K562 (cell line): Measurements from ENCODE around the gene MCC. TPM values are rescaled to one million over a fixed set of nuclear protein-coding genes. Genes with fewer than 3 reads are reported as not detected.

ENCODE experiments used
- ATAC-seq: fragments of 200-7000 bp; cut with Tn5 transposase; 3 replicates; pipeline ENCODE4 v1.9.1; 2020; ENCODE audit warnings: moderate library complexity
- BruUV-seq: library from RNA; stranded (reverse); fragments of 400-500 nt; replicated peaks from 2 replicates; lab custom pipeline; 2021; lab: Mats Ljungman, UMichigan
- CTCF ChIA-PET: fragments of 300-600 bp; formaldehyde crosslinking; extraction: SDS; loops from one replicate; lab custom pipeline; 2021; ENCODE audit warnings: low intra/inter-chr PET ratio; lab: Yijun Ruan, JAX
- POLR2A ChIA-PET: fragments of 300-600, 350-650 bp; sonication (Branson Sonifier 250); formaldehyde crosslinking; extraction: SDS; loops from one replicate; lab custom pipeline; 2021; ENCODE audit warnings: antibody characterized with exemption, inconsistent platforms; lab: Yijun Ruan, JAX
- DNase-seq, 4 experiments: peaks; one replicate each; pipeline versions ENCODE4 v3.0.0 to v3.0.0-alpha.2; 2011 to 2018; ENCODE audit warnings: low spot score in 3 of 4, mixed read lengths in 3 of 4; ENCODE audit errors: extremely low read depth in 1 of 4
- FAIRE-seq: peaks from 2 replicates; lab custom pipeline; 2011; peaks lifted over from hg19 to GRCh38; lab: Jason Lieb, UNC
- H2AFZ ChIP-seq: 2 replicates; pipeline ENCODE4 v1.6.0; 2011; ENCODE audit warnings: low read depth, low read length, control low read depth, inconsistent platforms
- H3K27ac ChIP-seq: fragments of 200-600 bp; 3 replicates; pipeline ENCODE4 v1.8.0; 2011; ENCODE audit warnings: low read depth, mild to moderate bottlenecking, control low read depth, inconsistent platforms, low read length, moderate library complexity, mixed read lengths; ENCODE audit errors: extremely low read depth
- H3K27me3 ChIP-seq, 2 experiments: fragments of 300-600 bp in 1 of 2; 2 replicates in 1 of 2; 3 replicates in 1 of 2; pipeline versions ENCODE4 v1.6.0 to v1.8.0; 2011; ENCODE audit warnings: inconsistent platforms in 2 of 2, low read length in 2 of 2, mild to moderate bottlenecking in 1 of 2, mixed read lengths in 1 of 2, moderate library complexity in 1 of 2; ENCODE audit not compliant: control insufficient read depth in 2 of 2, insufficient read depth in 2 of 2
- H3K36me3 ChIP-seq: fragments of 300-600 bp; 3 replicates; pipeline ENCODE4 v1.8.0; 2011; ENCODE audit warnings: mild to moderate bottlenecking, low read length, inconsistent platforms; ENCODE audit not compliant: control insufficient read depth, insufficient read depth
- H3K4me1 ChIP-seq, 2 experiments: fragments of 200-600 bp in 1 of 2; replicated peaks in 1 of 2; 2 replicates in 1 of 2; 3 replicates in 1 of 2; pipeline versions ENCODE4 v1.5.1 to v1.8.0; 2011; ENCODE audit warnings: inconsistent platforms in 2 of 2, low read length in 2 of 2, mild to moderate bottlenecking in 1 of 2, mixed read lengths in 1 of 2, moderate library complexity in 1 of 2; ENCODE audit not compliant: control insufficient read depth in 2 of 2, insufficient read depth in 2 of 2
- H3K4me2 ChIP-seq: 2 replicates; pipeline ENCODE4 v1.6.1; 2011; ENCODE audit warnings: low read length, control low read depth, inconsistent platforms, mixed read lengths; ENCODE audit not compliant: insufficient read depth
- H3K4me3 ChIP-seq: fragments of 200-600 bp; sonication (generic), shearing (Covaris generic); 2 replicates; pipeline ENCODE4 v1.5.1; 2016; ENCODE audit warnings: control low read depth, inconsistent platforms
- H3K79me2 ChIP-seq: fragments of 200-600 bp; 3 replicates; pipeline ENCODE4 v1.8.0; 2011; ENCODE audit warnings: low read length, inconsistent platforms; ENCODE audit not compliant: control insufficient read depth, insufficient read depth
- H3K9ac ChIP-seq, 2 experiments: 2 replicates each; pipeline versions ENCODE4 v1.6.0 to v1.6.1; 2011; ENCODE audit warnings: low read depth in 2 of 2, low read length in 2 of 2, control low read depth in 1 of 2, inconsistent platforms in 1 of 2, mild to moderate bottlenecking in 1 of 2, mixed read lengths in 1 of 2; ENCODE audit not compliant: insufficient read depth in 1 of 2
- H3K9me1 ChIP-seq: one replicate; pipeline ENCODE4 v1.6.0; 2011; ENCODE audit warnings: inconsistent platforms, mild to moderate bottlenecking, low read length, moderate library complexity; ENCODE audit not compliant: control insufficient read depth, insufficient read depth
- H3K9me3 ChIP-seq: replicated peaks from 2 replicates; pipeline ENCODE4 v1.5.1; 2011; ENCODE audit warnings: low read depth, low read length, inconsistent platforms; ENCODE audit not compliant: control insufficient read depth, insufficient read depth
- H4K20me1 ChIP-seq: replicated peaks from 2 replicates; pipeline ENCODE4 v1.6.1; 2011; ENCODE audit warnings: low read length, inconsistent platforms, mixed read lengths; ENCODE audit not compliant: control insufficient read depth, insufficient read depth
- BDP1 ChIP-seq: IDR thresholded peaks from 3 replicates; pipeline ENCODE4 v1.6.1; 2011; ENCODE audit not compliant: insufficient read length, insufficient read depth
- GTF2E2 ChIP-seq: fragments of 200-800 bp; sonication (Bioruptor generic); IDR thresholded peaks from 2 replicates; pipeline ENCODE4 v1.6.1; 2016; ENCODE audit warnings: missing genetic modification characterization, missing compliant biosample characterization
- HBP1 ChIP-seq: fragments of 450-650 bp; formaldehyde crosslinking; IDR thresholded peaks from 2 replicates; pipeline ENCODE4 v1.4.0; 2022; ENCODE audit warnings: missing genetic modification characterization
- HNRNPL ChIP-seq: fragments of 200-400 bp; formaldehyde crosslinking; IDR thresholded peaks from 2 replicates; pipeline ENCODE4 v1.6.1; 2017; ENCODE audit warnings: low read depth, mild to moderate bottlenecking, low read length
- MBD1 ChIP-seq: fragments of 250-450 bp; sonication (Bioruptor Pico); IDR thresholded peaks from 2 replicates; pipeline ENCODE4 v1.8.0; 2022; ENCODE audit warnings: inconsistent platforms
- NBN ChIP-seq: fragments of 450-650 bp; IDR thresholded peaks from 2 replicates; pipeline ENCODE4 v1.6.1; 2016; ENCODE audit warnings: low read depth, mild to moderate bottlenecking
- NFYB ChIP-seq: IDR thresholded peaks from 2 replicates; pipeline ENCODE4 v1.6.1; 2011; ENCODE audit warnings: mild to moderate bottlenecking, moderate library complexity; ENCODE audit not compliant: insufficient read length; ENCODE audit errors: extremely low read depth
- PHTF2 ChIP-seq: fragments of 250-450 bp; sonication (Bioruptor Pico); IDR thresholded peaks from 2 replicates; pipeline ENCODE4 v1.5.0; 2021; ENCODE audit warnings: mild to moderate bottlenecking
- POLR3G ChIP-seq: IDR thresholded peaks from 2 replicates; pipeline ENCODE4 v1.6.1; 2011; ENCODE audit not compliant: insufficient read length, insufficient replicate concordance; ENCODE audit errors: extremely low read depth
- RAD21 ChIP-seq, 2 experiments: fragments of 250-450 bp in 1 of 2; fragments of 450-650 bp in 1 of 2; sonication (Bioruptor Pico) in 1 of 2; formaldehyde crosslinking in 1 of 2; IDR thresholded peaks in 1 of 2; conservative IDR thresholded peaks in 1 of 2; 2 replicates each; pipeline versions ENCODE4 v1.4.0 to v1.8.0; 2020 to 2022; ENCODE audit warnings: mild to moderate bottlenecking in 2 of 2, moderate library complexity in 1 of 2
- RUNX1 ChIP-seq: sonication (generic); IDR thresholded peaks from 2 replicates; pipeline ENCODE4 v1.6.1; 2016; ENCODE audit warnings: antibody characterized with exemption, low read depth
- SOX6 ChIP-seq: fragments of 450-650 bp; IDR thresholded peaks from 2 replicates; pipeline ENCODE4 v1.6.1; 2014; ENCODE audit warnings: mild to moderate bottlenecking
- TARDBP ChIP-seq: fragments of 450-650 bp; IDR thresholded peaks from 2 replicates; pipeline ENCODE4 v1.6.1; 2016
- XRCC4 ChIP-seq: IDR thresholded peaks from one replicate; pipeline ENCODE4 v1.6.1; 2011; ENCODE audit not compliant: insufficient read depth, insufficient read length; ENCODE audit errors: extremely low read depth
- ZC3H11A ChIP-seq: IDR thresholded peaks from 2 replicates; pipeline ENCODE4 v1.6.1; 2012; ENCODE audit warnings: low read depth, low read length, improper control_type of control experiment
- ZNF384 ChIP-seq: IDR thresholded peaks from 2 replicates; pipeline ENCODE4 v1.6.1; 2012; ENCODE audit warnings: low read depth, low read length, improper control_type of control experiment
- ZNF561 ChIP-seq: fragments of 450-650 bp; formaldehyde crosslinking; conservative IDR thresholded peaks from 2 replicates; pipeline ENCODE4 v1.4.0; 2020; ENCODE audit warnings: mild to moderate bottlenecking, moderate library complexity
- WGBS: fragments of 100-300 bp; shearing (Covaris generic); methylation state at CpG from one replicate; pipeline ENCODE4 v1.1.6; 2016; ENCODE audit warnings: low coverage, mixed read lengths; ENCODE audit not compliant: insufficient coverage; ENCODE audit errors: missing lambda C conversion rate; 5-methylcytosine and 5-hydroxymethylcytosine counted together
- in situ Hi-C: fragments of 300-500 bp; cut with MboI; formaldehyde crosslinking; loops from 4 replicates; pipeline ENCODE4 v1.15.0; 2018; ENCODE audit warnings: inconsistent platforms, mixed read lengths
- intact Hi-C: fragments of 100-400 bp; cut with micrococcal nuclease; formaldehyde crosslinking; loops from 2 replicates; pipeline ENCODE4 v1.14.2; 2022
- polyA plus RNA-seq, 8 experiments: library from polyadenylated mRNA; depleted of rRNA in 4 of 8; stranded (reverse) in 5 of 8; unstranded in 3 of 8; fragments of >200 nt; fragmentation: Nextera tagmentation in 2 of 8; fragmentation: Illumina TruSeq in 1 of 8; extraction: Ambion mirVana in 2 of 8; extraction: Trizol in 1 of 8; gene quantifications; 2 replicates each; pipeline versions ENCODE4 v1.2.1 to v1.2.3, GENCODE V29; 2011 to 2014; ENCODE audit warnings: inconsistent platforms in 1 of 8, missing spikeins in 1 of 8
- total RNA-seq, 7 experiments: library from RNA; depleted of rRNA in 6 of 7; stranded (reverse); fragments of >200 nt in 6 of 7; fragmentation: Illumina TruSeq in 2 of 7; extraction: Trizol in 2 of 7; gene quantifications; 2 replicates each; pipeline versions ENCODE4 v1.2.1 to v1.2.3, GENCODE V29; 2011 to 2021; ENCODE audit warnings: low replicate concordance in 1 of 7
- TF ChIP-seq, protein P1 (sequence below): fragments of 450-650 bp; formaldehyde crosslinking; IDR thresholded peaks from 2 replicates; pipeline ENCODE4 v1.4.0; 2020; ENCODE audit warnings: mild to moderate bottlenecking, moderate library complexity

Gene MCC
- total and polyA plus RNA-seq, 9 of the 15 experiments (the other 6 are each of a cell fraction or from before 2014, with no cell fraction given) = 0.04 to 0.24 (median 0.06) TPM; not detected in 1

- H3K27ac ChIP-seq = no peak overlapping the region
- H3K79me2 ChIP-seq = no peaks in the 10 kb centered on the region
- H3K9ac ChIP-seq = no peak overlapping the region
- H3K4me3 ChIP-seq = no peak overlapping the region
- TF ChIP-seq MBD1 (CRISPR knock-in tag) = no peak
- no peak for TF ChIP-seq RAD21 (CRISPR knock-in tag; conservative IDR thresholded peaks at IDR 0.05 in 1 of 2, IDR thresholded peaks at IDR 0.05 in 1 of 2)
- no peak for TF ChIP-seq ZNF384
- TF ChIP-seq, protein P1, sequence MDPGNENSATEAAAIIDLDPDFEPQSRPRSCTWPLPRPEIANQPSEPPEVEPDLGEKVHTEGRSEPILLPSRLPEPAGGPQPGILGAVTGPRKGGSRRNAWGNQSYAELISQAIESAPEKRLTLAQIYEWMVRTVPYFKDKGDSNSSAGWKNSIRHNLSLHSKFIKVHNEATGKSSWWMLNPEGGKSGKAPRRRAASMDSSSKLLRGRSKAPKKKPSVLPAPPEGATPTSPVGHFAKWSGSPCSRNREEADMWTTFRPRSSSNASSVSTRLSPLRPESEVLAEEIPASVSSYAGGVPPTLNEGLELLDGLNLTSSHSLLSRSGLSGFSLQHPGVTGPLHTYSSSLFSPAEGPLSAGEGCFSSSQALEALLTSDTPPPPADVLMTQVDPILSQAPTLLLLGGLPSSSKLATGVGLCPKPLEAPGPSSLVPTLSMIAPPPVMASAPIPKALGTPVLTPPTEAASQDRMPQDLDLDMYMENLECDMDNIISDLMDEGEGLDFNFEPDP (CRISPR knock-in tag) = no peak
- TF ChIP-seq BDP1 = no peak
- TF ChIP-seq ZC3H11A = no peak
- TF ChIP-seq RUNX1 = no peak
- TF ChIP-seq HNRNPL = no peak
- TF ChIP-seq PHTF2 (CRISPR knock-in tag) = no peak
- no peak for TF ChIP-seq TARDBP
- TF ChIP-seq NBN = no peak
- no peak for TF ChIP-seq POLR3G
- no peak for TF ChIP-seq SOX6
- no peak for TF ChIP-seq NFYB
- TF ChIP-seq HBP1 (CRISPR knock-in tag) = no peak
- no peak for TF ChIP-seq GTF2E2 (tag)
- TF ChIP-seq ZNF561 = no peak
- no peak for TF ChIP-seq XRCC4
- CTCF ChIA-PET = no interaction called here
- no peak overlapping the region for H2AFZ ChIP-seq
- no peaks in the 10 kb centered on the region for H3K4me1 ChIP-seq
- FAIRE-seq (no peak), DNase-seq (no peak), ATAC-seq (no peak)
- H3K27me3 ChIP-seq = no peaks in the 10 kb centered on the region; a peak in 1 of 5 replicates
- no peaks in the 10 kb centered on the region for H4K20me1 ChIP-seq
- 0% methylated on average over 2 of the region's 2 CpGs for WGBS
- no peaks in the 10 kb centered on the region for H3K9me1 ChIP-seq
- in situ Hi-C loops (loop anchor here (5.0 kb wide), 1 partner anchor 51 kb away; no protein-coding TSS in a partner anchor), intact Hi-C loops (loop anchor here (5.0 to 10.0 kb wide), 2 partner anchors 61 to 158 kb away; no protein-coding TSS in a partner anchor)
- no TSS peak for BruUV-seq
- no peaks in the 10 kb centered on the region for H3K9me3 ChIP-seq
- POLR2A ChIA-PET = no interaction called here
- no peak overlapping the region for H3K4me2 ChIP-seq
- H3K36me3 ChIP-seq = no peaks in the 10 kb centered on the region
Measured at GRCh38 chr5:113446358-113446927, 41.8 kb downstream of the MCC start.
